ENCODE results near the gene WBP1L. TPM values are rescaled to one million over a fixed set of nuclear protein-coding genes. Genes with fewer than 3 reads are reported as not detected.
A peak's percentile ranks its signal among the peaks of the same experiment; 100 is the strongest.

Gene WBP1L
- total and polyA plus RNA-seq, 2 experiments from 2014 or later: 7.0 to 55.7 TPM

GRCh38 chr10:102799691-102800471 is 56.1 kb downstream of the WBP1L start:
- H3K9me2 ChIP-seq (ENCODE audit: insufficient read depth): no peaks in the 10 kb centered on the region; the same call in 1 of the 2 replicates
- Mint-ChIP-seq H3K4me1 (peaks cover 56% of the 10 kb centered on the region), H3K27me3 (ENCODE audit: insufficient read depth, low read depth, poor library complexity) (peaks cover 13% of the 10 kb centered on the region), H3K27ac (peak overlapping the region; percentile 76; the same call in 1 of the 2 replicates), H3K9me3 (peaks cover 5% of the 10 kb centered on the region; the same call in 2 of the 3 replicates), H3K4me3 (no peak overlapping the region), H3K36me3 (ENCODE audit: low read depth) (peaks cover 20% of the 10 kb centered on the region)
- peaks cover 38% of the 10 kb centered on the region for H3K4me1 ChIP-seq (ENCODE audit: insufficient read depth)
- no peak for ATAC-seq
- H3K27ac ChIP-seq (ENCODE audit: low read depth): peak overlapping the region; percentile 84; the same call in 1 of the 2 replicates
- H3F3A ChIP-seq (replicated peaks; ENCODE audit: low read depth): peaks cover 20% of the 10 kb centered on the region
- TF ChIP-seq, protein P1, sequence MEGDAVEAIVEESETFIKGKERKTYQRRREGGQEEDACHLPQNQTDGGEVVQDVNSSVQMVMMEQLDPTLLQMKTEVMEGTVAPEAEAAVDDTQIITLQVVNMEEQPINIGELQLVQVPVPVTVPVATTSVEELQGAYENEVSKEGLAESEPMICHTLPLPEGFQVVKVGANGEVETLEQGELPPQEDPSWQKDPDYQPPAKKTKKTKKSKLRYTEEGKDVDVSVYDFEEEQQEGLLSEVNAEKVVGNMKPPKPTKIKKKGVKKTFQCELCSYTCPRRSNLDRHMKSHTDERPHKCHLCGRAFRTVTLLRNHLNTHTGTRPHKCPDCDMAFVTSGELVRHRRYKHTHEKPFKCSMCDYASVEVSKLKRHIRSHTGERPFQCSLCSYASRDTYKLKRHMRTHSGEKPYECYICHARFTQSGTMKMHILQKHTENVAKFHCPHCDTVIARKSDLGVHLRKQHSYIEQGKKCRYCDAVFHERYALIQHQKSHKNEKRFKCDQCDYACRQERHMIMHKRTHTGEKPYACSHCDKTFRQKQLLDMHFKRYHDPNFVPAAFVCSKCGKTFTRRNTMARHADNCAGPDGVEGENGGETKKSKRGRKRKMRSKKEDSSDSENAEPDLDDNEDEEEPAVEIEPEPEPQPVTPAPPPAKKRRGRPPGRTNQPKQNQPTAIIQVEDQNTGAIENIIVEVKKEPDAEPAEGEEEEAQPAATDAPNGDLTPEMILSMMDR (conservative IDR thresholded peaks at IDR 0.05; ENCODE audit: low read depth in 2 of 2): no peak
- no peak for TF ChIP-seq ZNF331 (CRISPR knock-in tag; IDR thresholded peaks at IDR 0.05; ENCODE audit: low read depth)
- no peak for TF ChIP-seq JUNB (IDR thresholded peaks at IDR 0.05; ENCODE audit: unreplicated experiment)
- TF ChIP-seq, protein P2, sequence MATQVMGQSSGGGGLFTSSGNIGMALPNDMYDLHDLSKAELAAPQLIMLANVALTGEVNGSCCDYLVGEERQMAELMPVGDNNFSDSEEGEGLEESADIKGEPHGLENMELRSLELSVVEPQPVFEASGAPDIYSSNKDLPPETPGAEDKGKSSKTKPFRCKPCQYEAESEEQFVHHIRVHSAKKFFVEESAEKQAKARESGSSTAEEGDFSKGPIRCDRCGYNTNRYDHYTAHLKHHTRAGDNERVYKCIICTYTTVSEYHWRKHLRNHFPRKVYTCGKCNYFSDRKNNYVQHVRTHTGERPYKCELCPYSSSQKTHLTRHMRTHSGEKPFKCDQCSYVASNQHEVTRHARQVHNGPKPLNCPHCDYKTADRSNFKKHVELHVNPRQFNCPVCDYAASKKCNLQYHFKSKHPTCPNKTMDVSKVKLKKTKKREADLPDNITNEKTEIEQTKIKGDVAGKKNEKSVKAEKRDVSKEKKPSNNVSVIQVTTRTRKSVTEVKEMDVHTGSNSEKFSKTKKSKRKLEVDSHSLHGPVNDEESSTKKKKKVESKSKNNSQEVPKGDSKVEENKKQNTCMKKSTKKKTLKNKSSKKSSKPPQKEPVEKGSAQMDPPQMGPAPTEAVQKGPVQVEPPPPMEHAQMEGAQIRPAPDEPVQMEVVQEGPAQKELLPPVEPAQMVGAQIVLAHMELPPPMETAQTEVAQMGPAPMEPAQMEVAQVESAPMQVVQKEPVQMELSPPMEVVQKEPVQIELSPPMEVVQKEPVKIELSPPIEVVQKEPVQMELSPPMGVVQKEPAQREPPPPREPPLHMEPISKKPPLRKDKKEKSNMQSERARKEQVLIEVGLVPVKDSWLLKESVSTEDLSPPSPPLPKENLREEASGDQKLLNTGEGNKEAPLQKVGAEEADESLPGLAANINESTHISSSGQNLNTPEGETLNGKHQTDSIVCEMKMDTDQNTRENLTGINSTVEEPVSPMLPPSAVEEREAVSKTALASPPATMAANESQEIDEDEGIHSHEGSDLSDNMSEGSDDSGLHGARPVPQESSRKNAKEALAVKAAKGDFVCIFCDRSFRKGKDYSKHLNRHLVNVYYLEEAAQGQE (IDR thresholded peaks at IDR 0.05; ENCODE audit: unreplicated experiment): no peak
- no peak for TF ChIP-seq ZNF114 (CRISPR knock-in tag; IDR thresholded peaks at IDR 0.05)
- TF ChIP-seq EZH2phosphoT487 (IDR thresholded peaks at IDR 0.05; ENCODE audit: unreplicated experiment): no peak
- no peak for TF ChIP-seq NANOG (IDR thresholded peaks at IDR 0.05; ENCODE audit: borderline replicate concordance)
- TF ChIP-seq EZH2 (IDR thresholded peaks at IDR 0.05; ENCODE audit: low read depth, unreplicated experiment): no peak
- TF ChIP-seq POLR2AphosphoS5 (IDR thresholded peaks at IDR 0.05; ENCODE audit: low read depth): no peak
- TF ChIP-seq, protein P3, sequence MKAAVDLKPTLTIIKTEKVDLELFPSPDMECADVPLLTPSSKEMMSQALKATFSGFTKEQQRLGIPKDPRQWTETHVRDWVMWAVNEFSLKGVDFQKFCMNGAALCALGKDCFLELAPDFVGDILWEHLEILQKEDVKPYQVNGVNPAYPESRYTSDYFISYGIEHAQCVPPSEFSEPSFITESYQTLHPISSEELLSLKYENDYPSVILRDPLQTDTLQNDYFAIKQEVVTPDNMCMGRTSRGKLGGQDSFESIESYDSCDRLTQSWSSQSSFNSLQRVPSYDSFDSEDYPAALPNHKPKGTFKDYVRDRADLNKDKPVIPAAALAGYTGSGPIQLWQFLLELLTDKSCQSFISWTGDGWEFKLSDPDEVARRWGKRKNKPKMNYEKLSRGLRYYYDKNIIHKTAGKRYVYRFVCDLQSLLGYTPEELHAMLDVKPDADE (IDR thresholded peaks at IDR 0.05): no peak
- no peak for TF ChIP-seq CREB1 (CRISPR knock-in tag; IDR thresholded peaks at IDR 0.05; ENCODE audit: low read depth)
- TF ChIP-seq, protein P4, sequence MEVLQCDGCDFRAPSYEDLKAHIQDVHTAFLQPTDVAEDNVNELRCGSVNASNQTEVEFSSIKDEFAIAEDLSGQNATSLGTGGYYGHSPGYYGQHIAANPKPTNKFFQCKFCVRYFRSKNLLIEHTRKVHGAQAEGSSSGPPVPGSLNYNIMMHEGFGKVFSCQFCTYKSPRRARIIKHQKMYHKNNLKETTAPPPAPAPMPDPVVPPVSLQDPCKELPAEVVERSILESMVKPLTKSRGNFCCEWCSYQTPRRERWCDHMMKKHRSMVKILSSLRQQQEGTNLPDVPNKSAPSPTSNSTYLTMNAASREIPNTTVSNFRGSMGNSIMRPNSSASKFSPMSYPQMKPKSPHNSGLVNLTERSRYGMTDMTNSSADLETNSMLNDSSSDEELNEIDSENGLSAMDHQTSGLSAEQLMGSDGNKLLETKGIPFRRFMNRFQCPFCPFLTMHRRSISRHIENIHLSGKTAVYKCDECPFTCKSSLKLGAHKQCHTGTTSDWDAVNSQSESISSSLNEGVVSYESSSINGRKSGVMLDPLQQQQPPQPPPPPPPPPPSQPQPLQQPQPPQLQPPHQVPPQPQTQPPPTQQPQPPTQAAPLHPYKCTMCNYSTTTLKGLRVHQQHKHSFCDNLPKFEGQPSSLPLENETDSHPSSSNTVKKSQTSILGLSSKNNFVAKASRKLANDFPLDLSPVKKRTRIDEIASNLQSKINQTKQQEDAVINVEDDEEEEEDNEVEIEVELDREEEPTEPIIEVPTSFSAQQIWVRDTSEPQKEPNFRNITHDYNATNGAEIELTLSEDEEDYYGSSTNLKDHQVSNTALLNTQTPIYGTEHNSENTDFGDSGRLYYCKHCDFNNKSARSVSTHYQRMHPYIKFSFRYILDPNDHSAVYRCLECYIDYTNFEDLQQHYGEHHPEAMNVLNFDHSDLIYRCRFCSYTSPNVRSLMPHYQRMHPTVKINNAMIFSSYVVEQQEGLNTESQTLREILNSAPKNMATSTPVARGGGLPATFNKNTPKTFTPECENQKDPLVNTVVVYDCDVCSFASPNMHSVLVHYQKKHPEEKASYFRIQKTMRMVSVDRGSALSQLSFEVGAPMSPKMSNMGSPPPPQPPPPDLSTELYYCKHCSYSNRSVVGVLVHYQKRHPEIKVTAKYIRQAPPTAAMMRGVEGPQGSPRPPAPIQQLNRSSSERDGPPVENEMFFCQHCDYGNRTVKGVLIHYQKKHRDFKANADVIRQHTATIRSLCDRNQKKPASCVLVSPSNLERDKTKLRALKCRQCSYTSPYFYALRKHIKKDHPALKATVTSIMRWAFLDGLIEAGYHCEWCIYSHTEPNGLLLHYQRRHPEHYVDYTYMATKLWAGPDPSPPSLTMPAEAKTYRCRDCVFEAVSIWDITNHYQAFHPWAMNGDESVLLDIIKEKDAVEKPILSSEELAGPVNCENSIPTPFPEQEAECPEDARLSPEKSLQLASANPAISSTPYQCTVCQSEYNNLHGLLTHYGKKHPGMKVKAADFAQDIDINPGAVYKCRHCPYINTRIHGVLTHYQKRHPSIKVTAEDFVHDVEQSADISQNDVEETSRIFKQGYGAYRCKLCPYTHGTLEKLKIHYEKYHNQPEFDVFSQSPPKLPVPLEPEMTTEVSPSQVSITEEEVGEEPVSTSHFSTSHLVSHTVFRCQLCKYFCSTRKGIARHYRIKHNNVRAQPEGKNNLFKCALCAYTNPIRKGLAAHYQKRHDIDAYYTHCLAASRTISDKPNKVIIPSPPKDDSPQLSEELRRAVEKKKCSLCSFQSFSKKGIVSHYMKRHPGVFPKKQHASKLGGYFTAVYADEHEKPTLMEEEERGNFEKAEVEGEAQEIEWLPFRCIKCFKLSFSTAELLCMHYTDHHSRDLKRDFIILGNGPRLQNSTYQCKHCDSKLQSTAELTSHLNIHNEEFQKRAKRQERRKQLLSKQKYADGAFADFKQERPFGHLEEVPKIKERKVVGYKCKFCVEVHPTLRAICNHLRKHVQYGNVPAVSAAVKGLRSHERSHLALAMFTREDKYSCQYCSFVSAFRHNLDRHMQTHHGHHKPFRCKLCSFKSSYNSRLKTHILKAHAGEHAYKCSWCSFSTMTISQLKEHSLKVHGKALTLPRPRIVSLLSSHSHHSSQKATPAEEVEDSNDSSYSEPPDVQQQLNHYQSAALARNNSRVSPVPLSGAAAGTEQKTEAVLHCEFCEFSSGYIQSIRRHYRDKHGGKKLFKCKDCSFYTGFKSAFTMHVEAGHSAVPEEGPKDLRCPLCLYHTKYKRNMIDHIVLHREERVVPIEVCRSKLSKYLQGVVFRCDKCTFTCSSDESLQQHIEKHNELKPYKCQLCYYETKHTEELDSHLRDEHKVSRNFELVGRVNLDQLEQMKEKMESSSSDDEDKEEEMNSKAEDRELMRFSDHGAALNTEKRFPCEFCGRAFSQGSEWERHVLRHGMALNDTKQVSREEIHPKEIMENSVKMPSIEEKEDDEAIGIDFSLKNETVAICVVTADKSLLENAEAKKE (CRISPR knock-in tag; IDR thresholded peaks at IDR 0.05): no peak
- TF ChIP-seq STAT1 (IDR thresholded peaks at IDR 0.05; ENCODE audit: unreplicated experiment): no peak
- H3K79me2 ChIP-seq (replicated peaks; ENCODE audit: insufficient read depth): 0 out of 2 replicates have a peak, but pooled peaks cover 4% of the 10 kb centered on the region
- no peak overlapping the region for H2AFZ ChIP-seq
- H3K27me3 ChIP-seq (ENCODE audit: insufficient read depth): no peaks in the 10 kb centered on the region
- H4K20me1 ChIP-seq (replicated peaks; ENCODE audit: insufficient read depth): no peaks in the 10 kb centered on the region
- H3K4me3 ChIP-seq: no peak overlapping the region
- H3K36me3 ChIP-seq (ENCODE audit: insufficient read depth): no peaks in the 10 kb centered on the region
- no peak for DNase-seq (ENCODE audit: low spot score)
- peak overlapping the region; percentile 61 for H3K4me2 ChIP-seq
